Heart left ventricle (tissue), 16 donors: ENCODE data around the gene NKX2-3. TPM values are rescaled to one million over a fixed set of nuclear protein-coding genes. Genes with fewer than 3 reads are reported as not detected.

Experiments used
- ATAC-seq, 4 donors: fragments of 200-7000 bp; cut with Tn5 transposase; one replicate each; pipeline ENCODE4 v1.9.1; 2020 to 2022; ENCODE audit warnings: moderate library complexity in 4 of 4, mild to moderate bottlenecking in 3 of 4, moderate number of reproducible peaks in 1 of 4
- DNase-seq, 5 donors: peaks; one replicate each; pipeline ENCODE4 v3.0.0-alpha.2; 2020
- H3K27ac ChIP-seq, 12 donors: fragments of 200-600 bp; sonication (generic) in 4 of 12; one replicate each; pipeline versions ENCODE4 v1.5.0 to v1.8.0; 2016 to 2022; ENCODE audit warnings: mild to moderate bottlenecking in 2 of 12
- H3K27me3 ChIP-seq, 9 donors: fragments of 200-600 bp; sonication (generic) in 2 of 9; one replicate each; pipeline versions ENCODE4 v1.5.1 to v1.8.0; 2016 to 2022; ENCODE audit warnings: mild to moderate bottlenecking in 3 of 9
- H3K36me3 ChIP-seq, 9 donors: fragments of 200-600 bp; sonication (generic) in 2 of 9; one replicate each; pipeline versions ENCODE4 v1.5.0 to v1.8.0; 2018 to 2022; ENCODE audit warnings: mild to moderate bottlenecking in 2 of 9
- H3K4me1 ChIP-seq, 12 donors: fragments of 200-600 bp; sonication (generic) in 4 of 12; one replicate each; pipeline versions ENCODE4 v1.5.0 to v1.8.0; 2016 to 2022; ENCODE audit warnings: mild to moderate bottlenecking in 3 of 12
- H3K4me3 ChIP-seq, 12 donors: fragments of 200-600 bp; sonication (generic) in 4 of 12; one replicate each; pipeline versions ENCODE4 v1.5.0 to v1.8.0; 2017 to 2022; ENCODE audit warnings: mild to moderate bottlenecking in 9 of 12, moderate library complexity in 4 of 12
- H3K9me3 ChIP-seq, 12 donors: fragments of 200-600 bp; sonication (generic) in 4 of 12; one replicate each; pipeline versions ENCODE4 v1.5.0 to v1.8.0; 2016 to 2022; ENCODE audit warnings: mild to moderate bottlenecking in 1 of 12
- POLR2A ChIP-seq, 2 donors: fragments of 450-650 bp; IDR thresholded peaks; one replicate each; pipeline ENCODE4 v1.6.1; 2017; ENCODE audit warnings: antibody characterized with exemption in 2 of 2, mild to moderate bottlenecking in 2 of 2, moderate library complexity in 2 of 2
- WGBS, 4 donors: extraction: QIAGEN DNeasy Blood & Tissue Kit in 2 of 4; methylation state at CpG; one replicate each; pipeline versions ENCODE4 v1.1.5 to v1.1.7; 2013 to 2018; 5-methylcytosine and 5-hydroxymethylcytosine counted together
- intact Hi-C, 10 donors: fragments of 100-400 bp; cut with DNase I; formaldehyde crosslinking; loops; one replicate each; pipeline versions ENCODE4 v1.11.1 to v1.14.2; 2022
- polyA plus RNA-seq, 2 donors: library from polyadenylated mRNA; stranded (reverse); fragments of 200-250 nt; gene quantifications; one replicate each; pipeline ENCODE4 v1.2.3, GENCODE V29; 2013
- total RNA-seq, 9 donors: library from RNA; depleted of rRNA in 2 of 9; stranded (reverse); fragments of >200 nt in 2 of 9; fragmentation: NEBNext Ultra II Directional in 3 of 9; extraction: Animal tissue kit (Norgen Biotek cat#: 25700) in 3 of 9; gene quantifications; one replicate each; pipeline versions ENCODE4 v1.1.0 to v1.2.4, GENCODE V29; 2016 to 2023
- TF ChIP-seq, protein P1 (sequence below), 12 donors: fragments of 200-600 bp; sonication (generic) in 4 of 12; IDR thresholded peaks; one replicate each; pipeline versions ENCODE4 v1.5.0 to v1.8.0; 2018 to 2022; ENCODE audit warnings: antibody characterized with exemption in 12 of 12, mild to moderate bottlenecking in 5 of 12
- donor health status: ischemic (EF 13 %, LVEDD 7.1; RV severe dilation, severe dysfunction).
- donor health status: healthy with polysubstance abuse.
- donor health status: DM: no; HTN: yes; CAD: no.
- donor health status: DM: no; HTN: no; CAD: no.
- donor health status: ischemic (EF 25% LVEDD 6.9; RV normal size, moderate dysfunction).
- donor health status: ischemic (EF 25% LVEDD 5.7; RV mildly dilated, moderate dysfunction).
- donor health status: healthy.
- donor health status: DM: yes; HTN: yes; CAD: no.
- donor health status: ischemic (EF 35%, LVEDD 5.7; RV mildly dilated, moderate dysfunction).
- donor health status: nonischemic (EF 11% LVEDD 7.7; RV severe dilation, severe dysfunction).
- donor health status: DM: yes; HTN: yes; CAD: no.
- donor health status: PGD.
- donor health status: ischemic (EF 29% LVEDD 5.4; RV normal size, mild dysfunction).
- donor health status: nonischemic (EF 23%, LVEDD 6.1; RV moderate dilation, normal function).

Gene NKX2-3
- total and polyA plus RNA-seq, 11 donors, result not detected

DNA sequence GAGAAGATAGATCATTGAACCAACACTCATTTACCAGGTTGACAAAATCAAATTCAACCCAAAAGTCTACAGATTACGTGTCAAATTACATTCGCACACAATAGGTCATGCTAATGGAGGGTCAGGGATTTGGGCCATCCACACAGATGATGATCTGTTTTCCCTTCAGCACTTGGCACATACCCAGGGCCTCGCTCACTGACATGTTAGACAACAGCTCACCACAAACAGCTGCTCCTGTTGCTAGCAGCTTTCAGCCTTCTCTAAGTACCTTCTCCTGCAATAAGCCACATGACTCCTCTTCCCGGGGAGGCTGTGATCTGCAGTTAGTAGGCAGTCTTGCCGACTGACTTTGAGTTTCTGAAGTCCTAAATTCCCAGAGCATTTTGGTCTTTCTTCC lies 18.4 kb downstream of the NKX2-3 start:
- 22 to 35% (median 33%) methylated on average over 5 of the region's 5 CpGs for WGBS, 4 donors
- no peak for DNase-seq
- ATAC-seq, result no peak
- peaks cover 0 to 94% (median 30%) of the 10 kb centered on the region in 9 donors for H3K27me3 ChIP-seq
- intact Hi-C loops, result no loop called here
- no peaks in the 10 kb centered on the region for H3K36me3 ChIP-seq
- no peak overlapping the region for H3K4me3 ChIP-seq
- no peaks in the 10 kb centered on the region for H3K4me1 ChIP-seq
- no peaks in the 10 kb centered on the region for H3K9me3 ChIP-seq
- no peak overlapping the region for H3K27ac ChIP-seq
- no peak for TF ChIP-seq POLR2A (IDR thresholded peaks at IDR 0.05)
- TF ChIP-seq, protein P1, sequence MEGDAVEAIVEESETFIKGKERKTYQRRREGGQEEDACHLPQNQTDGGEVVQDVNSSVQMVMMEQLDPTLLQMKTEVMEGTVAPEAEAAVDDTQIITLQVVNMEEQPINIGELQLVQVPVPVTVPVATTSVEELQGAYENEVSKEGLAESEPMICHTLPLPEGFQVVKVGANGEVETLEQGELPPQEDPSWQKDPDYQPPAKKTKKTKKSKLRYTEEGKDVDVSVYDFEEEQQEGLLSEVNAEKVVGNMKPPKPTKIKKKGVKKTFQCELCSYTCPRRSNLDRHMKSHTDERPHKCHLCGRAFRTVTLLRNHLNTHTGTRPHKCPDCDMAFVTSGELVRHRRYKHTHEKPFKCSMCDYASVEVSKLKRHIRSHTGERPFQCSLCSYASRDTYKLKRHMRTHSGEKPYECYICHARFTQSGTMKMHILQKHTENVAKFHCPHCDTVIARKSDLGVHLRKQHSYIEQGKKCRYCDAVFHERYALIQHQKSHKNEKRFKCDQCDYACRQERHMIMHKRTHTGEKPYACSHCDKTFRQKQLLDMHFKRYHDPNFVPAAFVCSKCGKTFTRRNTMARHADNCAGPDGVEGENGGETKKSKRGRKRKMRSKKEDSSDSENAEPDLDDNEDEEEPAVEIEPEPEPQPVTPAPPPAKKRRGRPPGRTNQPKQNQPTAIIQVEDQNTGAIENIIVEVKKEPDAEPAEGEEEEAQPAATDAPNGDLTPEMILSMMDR (IDR thresholded peaks at IDR 0.05), result no peak

DNA sequence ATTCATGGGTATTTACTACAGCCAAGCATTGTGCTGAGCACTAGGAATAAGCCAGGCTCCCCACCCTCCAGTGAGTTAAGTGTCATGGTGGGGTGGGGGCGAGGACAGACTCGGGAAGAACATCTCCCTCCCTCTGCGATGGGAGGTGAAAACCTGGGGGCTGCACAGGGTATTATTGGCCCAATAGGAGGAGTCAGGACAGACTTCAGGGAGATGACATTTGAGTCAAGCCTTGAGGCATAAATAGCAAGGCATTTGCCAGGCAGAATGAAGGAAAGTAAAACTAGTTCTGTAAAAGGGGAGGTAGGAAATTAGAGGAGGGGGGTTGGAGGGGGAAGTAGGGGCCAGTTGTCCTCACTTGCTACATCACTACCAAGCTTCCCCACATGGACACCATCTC lies 18.9 kb downstream of the NKX2-3 start:
- intact Hi-C loops, result no loop called here
- Histone ChIP-seq H3K4me1 (no peaks in the 10 kb centered on the region), H3K36me3 (no peaks in the 10 kb centered on the region), H3K27me3 (peaks cover 0 to 92% (median 29%) of the 10 kb centered on the region in 9 donors), H3K4me3 (no peak overlapping the region), H3K9me3 (no peaks in the 10 kb centered on the region), H3K27ac (no peak overlapping the region)
- no peak for TF ChIP-seq POLR2A (IDR thresholded peaks at IDR 0.05)
- TF ChIP-seq, protein P1 (IDR thresholded peaks at IDR 0.05), result no peak
- 7 to 17% (median 15%) methylated on average over 3 of the region's 3 CpGs for WGBS, 4 donors
- no peak for DNase-seq
- no peak for ATAC-seq

DNA sequence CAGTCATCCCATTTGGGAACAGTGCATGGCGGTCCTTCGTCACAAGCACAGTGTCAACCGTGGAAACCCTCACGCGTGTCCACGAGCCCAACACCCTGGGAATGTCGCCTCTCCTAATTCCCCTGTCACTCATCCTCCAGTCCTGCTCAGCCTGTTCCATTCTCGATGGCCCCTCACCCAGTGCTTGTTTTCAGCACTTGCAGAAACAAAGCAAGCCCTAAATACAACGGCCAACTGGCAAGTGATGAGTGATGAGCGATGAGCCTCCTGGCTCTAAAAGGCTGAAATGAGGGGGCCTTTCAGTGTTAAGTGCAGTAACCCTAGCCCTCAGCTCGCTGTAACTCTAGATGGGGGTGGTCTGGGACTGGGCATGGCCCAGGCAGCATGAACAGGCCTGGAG lies 22.6 kb downstream of the NKX2-3 start:
- no peak for DNase-seq
- Histone ChIP-seq H3K4me1 (no peaks in the 10 kb centered on the region), H3K9me3 (no peaks in the 10 kb centered on the region), H3K4me3 (no peak overlapping the region), H3K36me3 (no peaks in the 10 kb centered on the region), H3K27me3 (peaks cover 0 to 81% (median 27%) of the 10 kb centered on the region in 9 donors), H3K27ac (no peak overlapping the region)
- no peak for ATAC-seq
- intact Hi-C loops, result loop anchor here in 1 of 10 donors (5.0 kb wide), 1 partner anchor 157 kb away; no protein-coding TSS in a partner anchor
- WGBS, 4 donors, result 41 to 47% (median 42%) methylated on average over 11 of the region's 11 CpGs
- TF ChIP-seq POLR2A (IDR thresholded peaks at IDR 0.05), result no peak
- TF ChIP-seq, protein P1 (IDR thresholded peaks at IDR 0.05), result no peak

DNA sequence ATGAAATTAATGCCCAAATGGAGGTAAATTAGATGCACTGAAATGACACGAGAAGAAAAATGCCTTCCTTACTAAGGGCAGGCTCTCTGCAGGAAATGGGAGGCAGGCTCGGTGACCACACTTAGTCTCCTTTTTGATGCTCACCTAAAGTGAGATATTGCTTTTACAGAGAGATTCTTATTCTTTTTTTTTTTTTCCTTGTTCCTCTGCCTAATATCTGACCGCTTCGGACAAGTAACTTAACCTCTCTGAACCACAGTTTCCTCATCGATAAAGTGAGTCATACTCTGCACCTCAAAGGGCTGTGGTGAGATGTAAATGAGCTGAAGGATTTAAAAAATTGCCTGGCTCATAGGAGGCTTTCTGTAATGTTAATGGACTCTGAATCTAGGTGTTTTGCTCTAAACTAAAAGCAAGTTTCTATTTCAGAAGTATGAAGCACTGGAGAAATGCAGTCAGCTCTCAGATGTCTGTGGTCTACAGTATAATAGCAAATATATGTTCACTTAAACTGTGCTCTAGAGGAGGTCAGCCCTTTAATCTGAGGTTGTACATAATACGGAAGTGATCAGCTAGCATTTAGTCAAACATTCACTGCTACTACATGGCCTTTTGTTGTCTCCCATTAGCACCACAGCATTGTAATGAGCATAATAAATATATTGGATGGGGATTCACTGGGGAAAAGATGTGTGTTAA lies 23.2 kb downstream of the NKX2-3 start:
- Histone ChIP-seq H3K36me3 (no peaks in the 10 kb centered on the region), H3K27me3 (peaks cover 0 to 75% (median 27%) of the 10 kb centered on the region in 9 donors), H3K4me1 (no peaks in the 10 kb centered on the region), H3K4me3 (no peak overlapping the region), H3K27ac (no peak overlapping the region), H3K9me3 (no peaks in the 10 kb centered on the region)
- WGBS, 4 donors, result 39 to 58% (median 51%) methylated on average over 6 of the region's 6 CpGs
- no peak for TF ChIP-seq POLR2A (IDR thresholded peaks at IDR 0.05)
- TF ChIP-seq, protein P1 (IDR thresholded peaks at IDR 0.05), result no peak
- DNase-seq, result no peak
- ATAC-seq, result no peak
- intact Hi-C loops, result loop anchor here in 1 of 10 donors (5.0 kb wide), 1 partner anchor 156 kb away; no protein-coding TSS in a partner anchor
